Pancreas (tissue), 10 donors: ENCODE data around the gene CFAP46. TPM values are rescaled to one million over a fixed set of nuclear protein-coding genes. Genes with fewer than 3 reads are reported as not detected.
"Not testable (repeated sequence)": the region's sequence is repeated elsewhere in the genome, so short reads cannot be mapped to it uniquely, and the experiment has no call there.

Source experiments
- ATAC-seq, 4 donors: fragments of 200-7000 bp; cut with Tn5 transposase; one replicate each; pipeline versions ENCODE4 v1.8.0 to v1.9.1; 2020; ENCODE audit warnings: mild to moderate bottlenecking in 4 of 4, moderate library complexity in 4 of 4
- DNase-seq, 6 donors: peaks; one replicate each; pipeline ENCODE4 v3.0.0-alpha.2; 2020
- FAIRE-seq: peaks from 2 replicates; lab custom pipeline; 2012; peaks lifted over from hg19 to GRCh38; lab: Jason Lieb, UNC
- H3K27ac ChIP-seq, 4 donors: fragments of 200-600 bp; sonication (generic); 1 replicate in 3 of 4; 2 replicates in 1 of 4; pipeline versions ENCODE4 v1.5.0 to v1.8.0; 2020
- H3K27me3 ChIP-seq, 4 donors: fragments of 200-600 bp; one replicate each; pipeline ENCODE4 v1.8.0; 2021
- H3K36me3 ChIP-seq, 3 donors: fragments of 200-600 bp; sonication (generic) in 1 of 3; one replicate each; pipeline versions ENCODE4 v1.5.0 to v1.8.0; 2020 to 2021
- H3K4me1 ChIP-seq, 3 donors: fragments of 200-600 bp; one replicate each; pipeline ENCODE4 v1.8.0; 2021
- H3K4me3 ChIP-seq, 4 donors: fragments of 200-600 bp; sonication (generic) in 2 of 4; one replicate each; pipeline versions ENCODE4 v1.5.0 to v1.8.0; 2020 to 2021
- H3K9me3 ChIP-seq, 4 donors: fragments of 200-600 bp; one replicate each; pipeline ENCODE4 v1.8.0; 2021
- WGBS, 2 donors: extraction: QIAGEN DNeasy Blood & Tissue Kit; methylation state at CpG; one replicate each; pipeline ENCODE4 v1.1.7; 2013; 5-methylcytosine and 5-hydroxymethylcytosine counted together
- intact Hi-C, 3 donors: fragments of 100-400 bp; cut with DNase I; formaldehyde crosslinking; loops; one replicate each; pipeline versions ENCODE4 v1.11.1 to v1.14.2; 2022
- polyA plus RNA-seq, 2 donors: library from polyadenylated mRNA; stranded (reverse); fragments of 200-250 nt; gene quantifications; one replicate each; pipeline ENCODE4 v1.2.3, GENCODE V29; 2013
- total RNA-seq, 6 donors: library from RNA; stranded (reverse); fragmentation: NEBNext Ultra II Directional in 4 of 6; extraction: Animal tissue kit (Norgen Biotek cat#: 25700) in 4 of 6; gene quantifications; one replicate each; pipeline versions ENCODE4 v1.2.1 to v1.2.4, GENCODE V29; 2021 to 2023
- TF ChIP-seq, protein P1 (sequence below), 4 donors: fragments of 200-600 bp; sonication (generic) in 3 of 4; IDR thresholded peaks; one replicate each; pipeline versions ENCODE4 v1.5.0 to v1.8.0; 2021; ENCODE audit warnings: antibody characterized with exemption in 4 of 4
- donor health status: healthy with polysubstance abuse.
- donor health status: DM: no; HTN: no; CAD: no; lungs with moderate emphysema.
- donor health status: DM: no; HTN: no; CAD: no.
- donor health status: control.
- donor health status: control.
- donor health status: Bipolar disorder and iron deficiency.
- donor health status: DM: yes; HTN: yes; CAD: no.
- donor health status: DM: no; HTN: no; CAD: no.
- donor health status: DM: no; HTN: no; CAD: no.
- donor health status: DM: yes; HTN: yes; CAD: no.

The CFAP46 gene
- total and polyA plus RNA-seq, 8 donors = 0.39 to 1.6 (median 1.0) TPM

DNA sequence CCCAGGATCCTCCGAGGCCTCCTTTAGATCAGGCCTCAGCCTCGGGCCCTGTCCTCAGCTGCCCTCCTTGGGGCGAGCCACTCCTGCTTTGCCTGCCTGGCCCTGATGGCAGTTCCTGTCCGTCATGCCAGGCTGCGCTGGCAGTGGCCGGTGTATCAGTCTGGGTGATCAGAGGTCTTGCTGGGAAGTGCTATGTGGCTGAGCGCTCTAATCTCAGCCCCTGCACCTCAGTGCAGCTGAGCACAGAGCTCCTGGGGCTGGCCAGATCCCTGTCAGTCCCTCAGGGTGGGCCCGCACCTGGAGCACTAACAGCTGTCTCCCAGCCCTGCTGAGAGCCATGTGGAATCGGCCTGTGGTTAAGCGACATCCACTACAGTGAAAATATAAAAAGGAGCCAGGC lies 14.8 kb upstream of the CFAP46 start:
- DNase-seq (no peak), FAIRE-seq (no peak), ATAC-seq (no peak)
- no peak overlapping the region for H3K4me3 ChIP-seq
- H3K27ac ChIP-seq = no peak overlapping the region
- H3K4me1 ChIP-seq = no peaks in the 10 kb centered on the region
- H3K27me3 ChIP-seq = peaks cover 0 to 7% (median 2%) of the 10 kb centered on the region in 4 donors
- TF ChIP-seq, protein P1, sequence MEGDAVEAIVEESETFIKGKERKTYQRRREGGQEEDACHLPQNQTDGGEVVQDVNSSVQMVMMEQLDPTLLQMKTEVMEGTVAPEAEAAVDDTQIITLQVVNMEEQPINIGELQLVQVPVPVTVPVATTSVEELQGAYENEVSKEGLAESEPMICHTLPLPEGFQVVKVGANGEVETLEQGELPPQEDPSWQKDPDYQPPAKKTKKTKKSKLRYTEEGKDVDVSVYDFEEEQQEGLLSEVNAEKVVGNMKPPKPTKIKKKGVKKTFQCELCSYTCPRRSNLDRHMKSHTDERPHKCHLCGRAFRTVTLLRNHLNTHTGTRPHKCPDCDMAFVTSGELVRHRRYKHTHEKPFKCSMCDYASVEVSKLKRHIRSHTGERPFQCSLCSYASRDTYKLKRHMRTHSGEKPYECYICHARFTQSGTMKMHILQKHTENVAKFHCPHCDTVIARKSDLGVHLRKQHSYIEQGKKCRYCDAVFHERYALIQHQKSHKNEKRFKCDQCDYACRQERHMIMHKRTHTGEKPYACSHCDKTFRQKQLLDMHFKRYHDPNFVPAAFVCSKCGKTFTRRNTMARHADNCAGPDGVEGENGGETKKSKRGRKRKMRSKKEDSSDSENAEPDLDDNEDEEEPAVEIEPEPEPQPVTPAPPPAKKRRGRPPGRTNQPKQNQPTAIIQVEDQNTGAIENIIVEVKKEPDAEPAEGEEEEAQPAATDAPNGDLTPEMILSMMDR (IDR thresholded peaks at IDR 0.05) = no peak
- H3K36me3 ChIP-seq = no peaks in the 10 kb centered on the region
- no peaks in the 10 kb centered on the region for H3K9me3 ChIP-seq
- WGBS, 2 donors = 75 to 82% methylated on average over 10 of the region's 10 CpGs
- intact Hi-C loops = no loop called here

DNA sequence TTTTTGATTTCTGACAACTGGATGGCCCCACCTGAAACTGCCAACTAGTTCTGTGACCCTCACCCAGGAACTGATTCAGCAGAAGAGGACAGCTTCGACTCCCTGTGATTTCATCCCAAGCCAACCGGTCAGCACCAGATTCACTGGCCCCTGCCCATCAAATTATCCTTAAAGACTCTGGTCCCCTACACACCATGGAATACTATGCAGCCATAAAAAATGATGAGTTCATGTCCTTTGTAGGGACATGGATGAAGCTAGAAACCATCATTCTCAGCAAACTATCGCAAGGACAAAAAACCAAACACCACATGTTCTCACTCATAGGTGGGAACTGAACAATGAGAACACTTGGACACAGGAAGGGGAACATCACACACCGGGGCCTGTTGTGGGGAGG lies 13.9 kb upstream of the CFAP46 start:
- H3K4me1 ChIP-seq, H3K27ac ChIP-seq, intact Hi-C loops, H3K9me3 ChIP-seq, FAIRE-seq, H3K27me3 ChIP-seq, H3K36me3 ChIP-seq, ATAC-seq, H3K4me3 ChIP-seq, DNase-seq: not testable (repeated sequence)
- WGBS, 2 donors = 82 to 92% methylated on average over 3 of the region's 4 CpGs

DNA sequence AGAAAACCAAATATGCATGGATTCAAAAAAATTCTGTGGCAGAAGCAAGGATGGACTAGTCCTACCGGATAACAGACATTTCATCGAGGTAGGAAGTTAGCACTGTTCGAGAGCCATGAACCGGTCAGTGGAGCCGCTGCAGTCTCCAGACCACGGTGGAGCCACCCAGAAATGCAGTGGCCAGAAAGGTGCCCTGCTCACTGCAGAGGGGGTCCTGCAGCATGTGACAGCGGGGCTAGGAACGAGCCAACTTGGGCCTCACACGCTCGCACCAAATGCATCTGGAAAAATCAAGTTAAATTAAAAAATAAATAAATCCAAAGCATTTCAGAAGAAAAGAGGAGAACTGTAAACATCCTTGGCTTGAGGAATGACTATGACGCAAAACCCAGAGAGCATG lies 13.1 kb upstream of the CFAP46 start:
- Histone ChIP-seq H3K27ac (no peak overlapping the region), H3K4me3 (no peak overlapping the region), H3K9me3 (no peaks in the 10 kb centered on the region), H3K36me3 (no peaks in the 10 kb centered on the region), H3K27me3 (peaks cover 0 to 7% (median 2%) of the 10 kb centered on the region in 4 donors), H3K4me1 (no peaks in the 10 kb centered on the region)
- FAIRE-seq (no peak), ATAC-seq (no peak), DNase-seq (no peak)
- TF ChIP-seq, protein P1 (IDR thresholded peaks at IDR 0.05) = no peak
- WGBS, 2 donors = 81 to 90% methylated on average over 11 of the region's 11 CpGs
- intact Hi-C loops = no loop called here

DNA sequence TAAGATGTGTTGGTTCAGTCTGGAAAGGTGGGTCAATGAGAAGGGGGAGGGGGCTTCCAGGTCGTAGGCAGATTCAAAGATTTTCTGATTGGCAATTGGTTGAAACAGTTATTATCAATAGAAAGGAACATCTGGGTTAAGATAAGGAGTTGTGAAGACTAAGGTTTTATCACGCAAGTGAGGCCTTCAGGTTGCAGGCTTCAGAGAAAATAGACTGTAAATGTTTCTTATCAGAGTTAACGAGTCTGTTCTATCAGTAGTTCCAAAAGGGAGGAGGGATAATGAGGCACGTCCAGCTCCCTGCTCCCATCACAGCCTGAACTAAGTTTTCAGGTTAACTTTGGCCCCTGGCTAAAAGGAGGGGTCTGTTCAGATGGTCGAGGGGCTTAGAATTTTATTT lies 11.1 kb upstream of the CFAP46 start:
- FAIRE-seq (no peak), DNase-seq (no peak), ATAC-seq (no peak)
- H3K4me3 ChIP-seq = no peak overlapping the region
- no peaks in the 10 kb centered on the region for H3K36me3 ChIP-seq
- intact Hi-C loops = no loop called here
- H3K4me1 ChIP-seq = no peaks in the 10 kb centered on the region
- TF ChIP-seq, protein P1 (IDR thresholded peaks at IDR 0.05) = no peak
- 35 to 38% methylated on average over 5 of the region's 5 CpGs for WGBS, 2 donors
- H3K9me3 ChIP-seq = no peaks in the 10 kb centered on the region
- peaks cover 0 to 7% (median 2%) of the 10 kb centered on the region in 4 donors for H3K27me3 ChIP-seq
- H3K27ac ChIP-seq = no peak overlapping the region

DNA sequence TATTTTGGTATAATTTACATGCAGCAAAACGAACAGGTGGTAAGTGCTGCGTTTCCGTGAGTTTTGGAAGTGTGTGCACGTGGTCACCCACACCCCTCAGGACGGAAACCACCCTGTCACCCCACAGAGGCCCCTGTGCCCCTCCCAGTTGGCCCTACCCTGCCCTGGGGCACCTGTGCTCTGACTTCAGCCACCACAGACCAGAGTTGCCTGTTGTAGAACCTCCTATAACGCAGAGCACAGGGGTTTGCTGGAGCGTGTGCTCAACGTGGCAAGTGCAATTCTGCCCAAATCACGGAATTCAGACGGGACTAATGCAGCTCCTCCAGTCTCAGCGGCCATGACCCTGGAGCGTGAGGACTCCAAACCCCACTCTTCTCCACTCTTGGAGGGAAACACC lies 9.6 kb upstream of the CFAP46 start:
- 55 to 57% methylated on average over 12 of the region's 12 CpGs for WGBS, 2 donors
- H3K4me1 ChIP-seq = no peaks in the 10 kb centered on the region
- no peak for DNase-seq
- H3K4me3 ChIP-seq = no peak overlapping the region
- intact Hi-C loops = no loop called here
- H3K27me3 ChIP-seq = peaks cover 0 to 7% (median 2%) of the 10 kb centered on the region in 4 donors
- FAIRE-seq = no peak
- H3K36me3 ChIP-seq = no peaks in the 10 kb centered on the region
- ATAC-seq = no peak
- TF ChIP-seq, protein P1 (IDR thresholded peaks at IDR 0.05) = no peak
- no peak overlapping the region for H3K27ac ChIP-seq
- no peaks in the 10 kb centered on the region for H3K9me3 ChIP-seq
